K562 (cell line): ENCODE data around the gene PAK1IP1. TPM values are rescaled to one million over a fixed set of nuclear protein-coding genes. Genes with fewer than 3 reads are reported as not detected.
A peak's percentile ranks its signal among the peaks of the same experiment; 100 is the strongest.

Experiments used
- BRCA1 ChIP-seq, 2 experiments: fragments of 450-650 bp in 1 of 2; sonication (generic) in 1 of 2; formaldehyde crosslinking in 1 of 2; IDR thresholded peaks; 2 replicates each; pipeline versions ENCODE4 v1.5.0 to v1.6.1; 2017 to 2020; ENCODE audit warnings: mild to moderate bottlenecking in 1 of 2, missing genetic modification reagents in 1 of 2
- BRF1 ChIP-seq: IDR thresholded peaks from 3 replicates; pipeline ENCODE4 v1.6.1; 2011; ENCODE audit warnings: borderline replicate concordance, mild to moderate bottlenecking; ENCODE audit not compliant: insufficient read length; ENCODE audit errors: extremely low read depth
- NFYB ChIP-seq: IDR thresholded peaks from 2 replicates; pipeline ENCODE4 v1.6.1; 2011; ENCODE audit warnings: mild to moderate bottlenecking, moderate library complexity; ENCODE audit not compliant: insufficient read length; ENCODE audit errors: extremely low read depth
- SRSF9 ChIP-seq: fragments of 200-400 bp; formaldehyde crosslinking; IDR thresholded peaks from 2 replicates; pipeline ENCODE4 v1.6.1; 2017; ENCODE audit warnings: low read depth, low read length, borderline replicate concordance
- ZFP1 ChIP-seq: fragments of 450-650 bp; formaldehyde crosslinking; IDR thresholded peaks from 2 replicates; pipeline ENCODE4 v1.4.0; 2020; ENCODE audit warnings: mild to moderate bottlenecking, mixed read lengths
- polyA plus RNA-seq, 8 experiments: library from polyadenylated mRNA; depleted of rRNA in 4 of 8; stranded (reverse) in 5 of 8; unstranded in 3 of 8; fragments of >200 nt; fragmentation: Nextera tagmentation in 2 of 8; fragmentation: Illumina TruSeq in 1 of 8; extraction: Ambion mirVana in 2 of 8; extraction: Trizol in 1 of 8; gene quantifications; 2 replicates each; pipeline versions ENCODE4 v1.2.1 to v1.2.3, GENCODE V29; 2011 to 2014; ENCODE audit warnings: inconsistent platforms in 1 of 8, missing spikeins in 1 of 8
- total RNA-seq, 7 experiments: library from RNA; depleted of rRNA in 6 of 7; stranded (reverse); fragments of >200 nt in 6 of 7; fragmentation: Illumina TruSeq in 2 of 7; extraction: Trizol in 2 of 7; gene quantifications; 2 replicates each; pipeline versions ENCODE4 v1.2.1 to v1.2.3, GENCODE V29; 2011 to 2021; ENCODE audit warnings: low replicate concordance in 1 of 7
- TF ChIP-seq, protein P1 (sequence below): sonication (generic); formaldehyde crosslinking; IDR thresholded peaks from 2 replicates; pipeline ENCODE4 v1.8.0; 2023; ENCODE audit warnings: missing genetic modification reagents, mild to moderate bottlenecking, borderline replicate concordance
- TF ChIP-seq, protein P2 (sequence below): sonication (generic); formaldehyde crosslinking; IDR thresholded peaks from 2 replicates; pipeline ENCODE4 v1.8.1; 2023; ENCODE audit warnings: mild to moderate bottlenecking, missing genetic modification reagents
- TF ChIP-seq, protein P3 (sequence below): sonication (generic); formaldehyde crosslinking; IDR thresholded peaks from 2 replicates; pipeline ENCODE4 v1.8.1; 2023; ENCODE audit warnings: missing genetic modification reagents, mild to moderate bottlenecking, borderline replicate concordance
- TF ChIP-seq, protein P4 (sequence below): fragments of 250-450 bp; sonication (Bioruptor Pico); IDR thresholded peaks from 2 replicates; pipeline ENCODE4 v1.5.0; 2021

Gene PAK1IP1
- total and polyA plus RNA-seq, 9 of the 15 experiments (the other 6 are each of a cell fraction or from before 2014, with no cell fraction given), result 50.0 to 200 (median 87.0) TPM

DNA sequence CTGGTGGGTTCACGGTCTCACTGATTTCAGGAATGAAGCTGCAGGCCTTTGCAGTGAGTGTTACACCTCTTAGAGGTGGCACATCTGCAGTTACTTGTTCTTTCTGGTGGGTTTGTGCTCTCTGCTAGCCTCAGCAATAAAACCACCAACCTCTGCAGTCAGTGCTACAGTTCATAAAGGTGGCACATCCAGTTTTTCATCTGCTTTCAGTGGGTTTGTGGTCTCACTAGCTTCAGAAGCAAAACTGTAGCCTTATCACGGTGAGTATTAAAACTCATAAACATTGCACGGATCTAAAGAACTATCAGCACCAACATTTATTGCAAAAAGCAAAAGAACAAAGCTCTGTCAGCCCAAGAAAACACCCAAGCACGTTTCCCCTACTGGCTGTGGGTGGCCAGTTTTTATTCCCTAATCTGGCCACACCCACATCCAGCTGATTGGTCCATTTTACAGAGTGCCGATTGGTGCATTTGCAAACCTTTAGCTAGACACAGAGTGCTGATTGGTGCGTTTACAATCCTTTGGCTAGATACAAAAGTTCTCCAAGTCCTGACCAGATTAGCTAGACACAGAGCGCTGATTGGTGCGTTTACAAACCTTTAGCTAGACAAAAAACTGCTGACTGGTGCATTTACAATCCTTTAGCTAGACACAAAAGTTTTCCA, 24.7 kb downstream of the PAK1IP1 start (continued):
- TF ChIP-seq, protein P1, sequence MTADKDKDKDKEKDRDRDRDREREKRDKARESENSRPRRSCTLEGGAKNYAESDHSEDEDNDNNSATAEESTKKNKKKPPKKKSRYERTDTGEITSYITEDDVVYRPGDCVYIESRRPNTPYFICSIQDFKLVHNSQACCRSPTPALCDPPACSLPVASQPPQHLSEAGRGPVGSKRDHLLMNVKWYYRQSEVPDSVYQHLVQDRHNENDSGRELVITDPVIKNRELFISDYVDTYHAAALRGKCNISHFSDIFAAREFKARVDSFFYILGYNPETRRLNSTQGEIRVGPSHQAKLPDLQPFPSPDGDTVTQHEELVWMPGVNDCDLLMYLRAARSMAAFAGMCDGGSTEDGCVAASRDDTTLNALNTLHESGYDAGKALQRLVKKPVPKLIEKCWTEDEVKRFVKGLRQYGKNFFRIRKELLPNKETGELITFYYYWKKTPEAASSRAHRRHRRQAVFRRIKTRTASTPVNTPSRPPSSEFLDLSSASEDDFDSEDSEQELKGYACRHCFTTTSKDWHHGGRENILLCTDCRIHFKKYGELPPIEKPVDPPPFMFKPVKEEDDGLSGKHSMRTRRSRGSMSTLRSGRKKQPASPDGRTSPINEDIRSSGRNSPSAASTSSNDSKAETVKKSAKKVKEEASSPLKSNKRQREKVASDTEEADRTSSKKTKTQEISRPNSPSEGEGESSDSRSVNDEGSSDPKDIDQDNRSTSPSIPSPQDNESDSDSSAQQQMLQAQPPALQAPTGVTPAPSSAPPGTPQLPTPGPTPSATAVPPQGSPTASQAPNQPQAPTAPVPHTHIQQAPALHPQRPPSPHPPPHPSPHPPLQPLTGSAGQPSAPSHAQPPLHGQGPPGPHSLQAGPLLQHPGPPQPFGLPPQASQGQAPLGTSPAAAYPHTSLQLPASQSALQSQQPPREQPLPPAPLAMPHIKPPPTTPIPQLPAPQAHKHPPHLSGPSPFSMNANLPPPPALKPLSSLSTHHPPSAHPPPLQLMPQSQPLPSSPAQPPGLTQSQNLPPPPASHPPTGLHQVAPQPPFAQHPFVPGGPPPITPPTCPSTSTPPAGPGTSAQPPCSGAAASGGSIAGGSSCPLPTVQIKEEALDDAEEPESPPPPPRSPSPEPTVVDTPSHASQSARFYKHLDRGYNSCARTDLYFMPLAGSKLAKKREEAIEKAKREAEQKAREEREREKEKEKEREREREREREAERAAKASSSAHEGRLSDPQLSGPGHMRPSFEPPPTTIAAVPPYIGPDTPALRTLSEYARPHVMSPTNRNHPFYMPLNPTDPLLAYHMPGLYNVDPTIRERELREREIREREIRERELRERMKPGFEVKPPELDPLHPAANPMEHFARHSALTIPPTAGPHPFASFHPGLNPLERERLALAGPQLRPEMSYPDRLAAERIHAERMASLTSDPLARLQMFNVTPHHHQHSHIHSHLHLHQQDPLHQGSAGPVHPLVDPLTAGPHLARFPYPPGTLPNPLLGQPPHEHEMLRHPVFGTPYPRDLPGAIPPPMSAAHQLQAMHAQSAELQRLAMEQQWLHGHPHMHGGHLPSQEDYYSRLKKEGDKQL (CRISPR knock-in tag), result no peak
- TF ChIP-seq BRCA1 (IDR thresholded peaks at IDR 0.05) (no peak), BRCA1 (CRISPR knock-in tag; IDR thresholded peaks at IDR 0.05) (no peak), BRF1 (no peak), SRSF9 (no peak), ZFP1 (no peak), NFYB (peak; percentile 95)
- TF ChIP-seq, protein P2, sequence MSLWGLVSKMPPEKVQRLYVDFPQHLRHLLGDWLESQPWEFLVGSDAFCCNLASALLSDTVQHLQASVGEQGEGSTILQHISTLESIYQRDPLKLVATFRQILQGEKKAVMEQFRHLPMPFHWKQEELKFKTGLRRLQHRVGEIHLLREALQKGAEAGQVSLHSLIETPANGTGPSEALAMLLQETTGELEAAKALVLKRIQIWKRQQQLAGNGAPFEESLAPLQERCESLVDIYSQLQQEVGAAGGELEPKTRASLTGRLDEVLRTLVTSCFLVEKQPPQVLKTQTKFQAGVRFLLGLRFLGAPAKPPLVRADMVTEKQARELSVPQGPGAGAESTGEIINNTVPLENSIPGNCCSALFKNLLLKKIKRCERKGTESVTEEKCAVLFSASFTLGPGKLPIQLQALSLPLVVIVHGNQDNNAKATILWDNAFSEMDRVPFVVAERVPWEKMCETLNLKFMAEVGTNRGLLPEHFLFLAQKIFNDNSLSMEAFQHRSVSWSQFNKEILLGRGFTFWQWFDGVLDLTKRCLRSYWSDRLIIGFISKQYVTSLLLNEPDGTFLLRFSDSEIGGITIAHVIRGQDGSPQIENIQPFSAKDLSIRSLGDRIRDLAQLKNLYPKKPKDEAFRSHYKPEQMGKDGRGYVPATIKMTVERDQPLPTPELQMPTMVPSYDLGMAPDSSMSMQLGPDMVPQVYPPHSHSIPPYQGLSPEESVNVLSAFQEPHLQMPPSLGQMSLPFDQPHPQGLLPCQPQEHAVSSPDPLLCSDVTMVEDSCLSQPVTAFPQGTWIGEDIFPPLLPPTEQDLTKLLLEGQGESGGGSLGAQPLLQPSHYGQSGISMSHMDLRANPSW, result no peak
- TF ChIP-seq, protein P3, sequence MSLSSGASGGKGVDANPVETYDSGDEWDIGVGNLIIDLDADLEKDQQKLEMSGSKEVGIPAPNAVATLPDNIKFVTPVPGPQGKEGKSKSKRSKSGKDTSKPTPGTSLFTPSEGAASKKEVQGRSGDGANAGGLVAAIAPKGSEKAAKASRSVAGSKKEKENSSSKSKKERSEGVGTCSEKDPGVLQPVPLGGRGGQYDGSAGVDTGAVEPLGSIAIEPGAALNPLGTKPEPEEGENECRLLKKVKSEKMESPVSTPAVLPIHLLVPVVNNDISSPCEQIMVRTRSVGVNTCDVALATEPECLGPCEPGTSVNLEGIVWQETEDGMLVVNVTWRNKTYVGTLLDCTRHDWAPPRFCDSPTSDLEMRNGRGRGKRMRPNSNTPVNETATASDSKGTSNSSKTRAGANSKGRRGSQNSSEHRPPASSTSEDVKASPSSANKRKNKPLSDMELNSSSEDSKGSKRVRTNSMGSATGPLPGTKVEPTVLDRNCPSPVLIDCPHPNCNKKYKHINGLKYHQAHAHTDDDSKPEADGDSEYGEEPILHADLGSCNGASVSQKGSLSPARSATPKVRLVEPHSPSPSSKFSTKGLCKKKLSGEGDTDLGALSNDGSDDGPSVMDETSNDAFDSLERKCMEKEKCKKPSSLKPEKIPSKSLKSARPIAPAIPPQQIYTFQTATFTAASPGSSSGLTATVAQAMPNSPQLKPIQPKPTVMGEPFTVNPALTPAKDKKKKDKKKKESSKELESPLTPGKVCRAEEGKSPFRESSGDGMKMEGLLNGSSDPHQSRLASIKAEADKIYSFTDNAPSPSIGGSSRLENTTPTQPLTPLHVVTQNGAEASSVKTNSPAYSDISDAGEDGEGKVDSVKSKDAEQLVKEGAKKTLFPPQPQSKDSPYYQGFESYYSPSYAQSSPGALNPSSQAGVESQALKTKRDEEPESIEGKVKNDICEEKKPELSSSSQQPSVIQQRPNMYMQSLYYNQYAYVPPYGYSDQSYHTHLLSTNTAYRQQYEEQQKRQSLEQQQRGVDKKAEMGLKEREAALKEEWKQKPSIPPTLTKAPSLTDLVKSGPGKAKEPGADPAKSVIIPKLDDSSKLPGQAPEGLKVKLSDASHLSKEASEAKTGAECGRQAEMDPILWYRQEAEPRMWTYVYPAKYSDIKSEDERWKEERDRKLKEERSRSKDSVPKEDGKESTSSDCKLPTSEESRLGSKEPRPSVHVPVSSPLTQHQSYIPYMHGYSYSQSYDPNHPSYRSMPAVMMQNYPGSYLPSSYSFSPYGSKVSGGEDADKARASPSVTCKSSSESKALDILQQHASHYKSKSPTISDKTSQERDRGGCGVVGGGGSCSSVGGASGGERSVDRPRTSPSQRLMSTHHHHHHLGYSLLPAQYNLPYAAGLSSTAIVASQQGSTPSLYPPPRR (CRISPR knock-in tag), result no peak
- TF ChIP-seq, protein P4, sequence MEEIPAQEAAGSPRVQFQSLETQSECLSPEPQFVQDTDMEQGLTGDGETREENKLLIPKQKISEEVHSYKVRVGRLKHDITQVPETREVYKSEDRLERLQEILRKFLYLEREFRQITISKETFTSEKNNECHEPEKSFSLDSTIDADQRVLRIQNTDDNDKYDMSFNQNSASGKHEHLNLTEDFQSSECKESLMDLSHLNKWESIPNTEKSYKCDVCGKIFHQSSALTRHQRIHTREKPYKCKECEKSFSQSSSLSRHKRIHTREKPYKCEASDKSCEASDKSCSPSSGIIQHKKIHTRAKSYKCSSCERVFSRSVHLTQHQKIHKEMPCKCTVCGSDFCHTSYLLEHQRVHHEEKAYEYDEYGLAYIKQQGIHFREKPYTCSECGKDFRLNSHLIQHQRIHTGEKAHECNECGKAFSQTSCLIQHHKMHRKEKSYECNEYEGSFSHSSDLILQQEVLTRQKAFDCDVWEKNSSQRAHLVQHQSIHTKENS, result no peak
